Naive B cell (primary cell): ENCODE measurements around the gene ARL4C. TPM values are rescaled to one million over a fixed set of nuclear protein-coding genes. Genes with fewer than 3 reads are reported as not detected.
A peak's percentile ranks its signal among the peaks of the same experiment; 100 is the strongest.

Experiments
- ATAC-seq, 2 donors: fragments of 150-1000 bp; cut with Tn5 transposase; 2 replicates each; pipeline ENCODE4 v1.10.0; 2021; ENCODE audit warnings: low read depth in 2 of 2, mild to moderate bottlenecking in 2 of 2, moderate library complexity in 2 of 2
- DNase-seq: peaks from one replicate; pipeline ENCODE4 v3.0.0; 2022
- H3K27ac Mint-ChIP-seq, 6 donors: one replicate each; pipeline ENCODE4 v1.8.0; 2020 to 2022; ENCODE audit warnings: mild to moderate bottlenecking in 6 of 6, mixed read lengths in 6 of 6, moderate library complexity in 5 of 6, inconsistent platforms in 2 of 6
- H3K27me3 Mint-ChIP-seq, 3 donors: one replicate each; pipeline ENCODE4 v1.8.0; 2021 to 2022; ENCODE audit warnings: mixed read lengths in 3 of 3, mild to moderate bottlenecking in 1 of 3
- H3K36me3 Mint-ChIP-seq, 2 donors: one replicate each; pipeline ENCODE4 v1.8.0; 2020 to 2022; ENCODE audit warnings: mixed read lengths in 2 of 2, inconsistent platforms in 1 of 2, mild to moderate bottlenecking in 1 of 2
- H3K4me1 Mint-ChIP-seq, 3 donors: one replicate each; pipeline ENCODE4 v1.8.0; 2020 to 2022; ENCODE audit warnings: mixed read lengths in 3 of 3, inconsistent platforms in 1 of 3, mild to moderate bottlenecking in 1 of 3, moderate library complexity in 1 of 3
- H3K4me3 Mint-ChIP-seq, 8 donors: one replicate each; pipeline ENCODE4 v1.8.0; 2020 to 2022; ENCODE audit warnings: mild to moderate bottlenecking in 8 of 8, mixed read lengths in 8 of 8, moderate library complexity in 8 of 8, inconsistent platforms in 2 of 8
- H3K9me3 Mint-ChIP-seq, 7 donors: one replicate each; pipeline ENCODE4 v1.8.0; 2020 to 2022; ENCODE audit warnings: mixed read lengths in 7 of 7, mild to moderate bottlenecking in 5 of 7, inconsistent platforms in 2 of 7, moderate library complexity in 1 of 7
- polyA plus RNA-seq, 6 donors: library from polyadenylated mRNA; unstranded; fragments of 300-500 nt; fragmentation: Illumina TruSeq; gene quantifications; one replicate each; pipeline ENCODE4 v1.2.3, GENCODE V29; 2021; ENCODE audit warnings: low read depth in 6 of 6

ARL4C gene
- polyA plus RNA-seq, 6 donors from 2014 or later = 18.2 to 37.1 (median 28.5) TPM

GRCh38 chr2:234446404-234447076, 50.3 kb downstream of the ARL4C start:
- H3K27me3 Mint-ChIP-seq = no peaks in the 10 kb centered on the region
- DNase-seq (peak; percentile 92), ATAC-seq (peak; percentile 82 to 85)
- peaks cover 0 to 7% of the 10 kb centered on the region in 2 donors for H3K36me3 Mint-ChIP-seq
- H3K4me1 Mint-ChIP-seq = peaks cover 62 to 96% (median 70%) of the 10 kb centered on the region in 3 donors
- H3K27ac Mint-ChIP-seq = peak overlapping the region; percentile 95 to 100 (median 100)
- H3K4me3 Mint-ChIP-seq = peak overlapping the region; percentile 49 to 92 (median 86)
- H3K9me3 Mint-ChIP-seq = peaks cover 0 to 5% (median 2%) of the 10 kb centered on the region in 7 donors

GRCh38 chr2:234444893-234445292, 52.0 kb downstream of the ARL4C start:
- DNase-seq (peak; percentile 89), ATAC-seq (peak; percentile 70 to 75)
- Mint-ChIP-seq H3K27ac (peak overlapping the region; percentile 95 to 100 (median 98)), H3K27me3 (no peaks in the 10 kb centered on the region), H3K9me3 (peaks cover 2 to 10% (median 4%) of the 10 kb centered on the region in 7 donors), H3K36me3 (peaks cover 7% of the 10 kb centered on the region in 2 donors), H3K4me3 (peak overlapping the region; percentile 9 to 85 (median 71)), H3K4me1 (peaks cover 64 to 93% (median 78%) of the 10 kb centered on the region in 3 donors)

- Mint-ChIP-seq H3K27ac (peak overlapping the region; percentile 95 to 100 (median 98)), H3K27me3 (no peaks in the 10 kb centered on the region), H3K4me3 (peak overlapping the region in 5 of 8 donors; percentile 29 to 80 (median 67)), H3K9me3 (peaks cover 2 to 10% (median 4%) of the 10 kb centered on the region in 7 donors), H3K4me1 (peaks cover 69 to 93% (median 84%) of the 10 kb centered on the region in 3 donors), H3K36me3 (peaks cover 7% of the 10 kb centered on the region in 2 donors)
- DNase-seq (no peak), ATAC-seq (no peak)
Observed at GRCh38 chr2:234444242-234444730, 52.6 kb downstream of the ARL4C start.
